ENCODE data around the gene SHISA7.

The SHISA7 gene

DNA sequence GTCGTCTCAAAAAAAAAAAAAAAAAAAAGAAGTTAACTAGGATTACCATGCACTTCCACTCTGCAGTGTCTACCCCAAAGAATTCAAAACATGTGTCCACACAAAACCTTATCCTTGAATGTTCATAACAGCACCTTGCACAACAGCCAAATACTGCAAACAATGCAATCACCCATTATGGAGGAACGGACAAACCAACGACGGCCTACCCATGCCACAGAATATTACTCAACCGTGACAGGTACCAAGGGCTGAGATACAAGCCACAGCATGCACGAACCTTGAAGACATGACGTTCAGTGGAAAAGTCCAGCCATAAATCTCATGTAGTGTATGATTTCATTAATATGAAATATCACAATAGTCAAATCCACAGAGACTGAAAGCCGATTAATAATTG is 3.0 kb upstream of the SHISA7 start:
- DNase-seq (no peak), ATAC-seq (no peak)
- no peak overlapping the region for H3K4me3 Mint-ChIP-seq
- peaks cover 20% of the 10 kb centered on the region for H3K4me1 Mint-ChIP-seq
- H3K27ac Mint-ChIP-seq = no peak overlapping the region
- no peaks in the 10 kb centered on the region for H3K9me3 Mint-ChIP-seq
- no peaks in the 10 kb centered on the region for H3K27me3 Mint-ChIP-seq

DNA sequence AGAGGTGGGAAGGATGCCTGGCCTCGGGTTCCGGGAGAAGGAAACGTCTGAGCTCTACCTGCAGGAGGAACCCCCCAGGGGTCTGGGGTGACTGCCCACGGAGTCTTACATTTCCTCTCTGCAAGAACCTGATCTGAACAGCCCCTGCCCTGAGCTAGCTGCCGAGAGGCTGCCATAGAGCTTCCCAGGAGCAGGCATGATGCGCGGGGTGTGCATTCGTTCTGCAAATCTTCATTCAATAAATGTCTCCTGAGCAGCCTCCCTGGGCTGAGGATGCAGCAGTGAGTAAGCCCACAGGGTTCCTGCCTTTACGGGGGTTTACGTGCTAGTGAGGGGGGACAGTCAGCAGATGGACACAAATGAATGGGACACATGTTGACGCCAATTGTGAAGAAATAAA is 1.5 kb upstream of the SHISA7 start:
- DNase-seq (no peak), ATAC-seq (no peak)
- Mint-ChIP-seq H3K27me3 (no peaks in the 10 kb centered on the region), H3K4me1 (peaks cover 27% of the 10 kb centered on the region), H3K4me3 (no peak overlapping the region), H3K9me3 (no peaks in the 10 kb centered on the region), H3K27ac (no peak overlapping the region)

DNA sequence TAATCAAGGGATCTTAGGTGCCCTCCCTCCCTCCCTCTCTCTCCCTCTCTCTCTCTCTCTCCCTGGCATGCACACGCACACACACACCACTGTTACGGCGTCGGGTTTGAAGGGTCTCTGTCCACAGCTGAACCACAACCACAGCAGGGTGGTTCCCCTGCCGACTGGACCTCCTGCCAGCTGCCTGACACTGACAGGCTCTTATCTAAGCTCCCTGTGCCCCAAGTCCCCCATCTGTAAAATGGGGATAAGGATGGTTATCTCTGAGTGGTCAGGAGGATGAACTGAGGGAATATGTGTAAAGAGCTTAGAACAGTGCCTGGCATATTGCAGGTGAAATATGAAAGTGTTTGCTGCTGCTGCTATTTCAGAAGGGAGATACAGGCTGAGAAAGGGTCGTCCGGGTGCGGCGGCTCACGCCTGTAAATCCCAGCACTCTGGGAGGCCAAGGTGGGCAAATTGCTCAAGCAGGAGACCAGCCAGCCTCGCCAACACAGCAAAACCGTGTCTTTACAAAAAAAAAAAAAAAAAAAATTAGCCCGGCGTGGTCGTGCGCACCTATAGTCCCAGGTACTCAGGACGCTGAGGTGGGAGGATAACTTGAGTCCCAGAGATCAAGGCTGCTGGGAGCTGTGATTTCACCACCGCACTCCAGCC is 852 bp upstream of the SHISA7 start:
- Mint-ChIP-seq H3K4me1 (peaks cover 27% of the 10 kb centered on the region), H3K27ac (peak overlapping the region in 1 of 2 donors; percentile 3), H3K4me3 (no peak overlapping the region), H3K9me3 (no peaks in the 10 kb centered on the region), H3K27me3 (no peaks in the 10 kb centered on the region)
- DNase-seq (no peak), ATAC-seq (no peak)

DNA sequence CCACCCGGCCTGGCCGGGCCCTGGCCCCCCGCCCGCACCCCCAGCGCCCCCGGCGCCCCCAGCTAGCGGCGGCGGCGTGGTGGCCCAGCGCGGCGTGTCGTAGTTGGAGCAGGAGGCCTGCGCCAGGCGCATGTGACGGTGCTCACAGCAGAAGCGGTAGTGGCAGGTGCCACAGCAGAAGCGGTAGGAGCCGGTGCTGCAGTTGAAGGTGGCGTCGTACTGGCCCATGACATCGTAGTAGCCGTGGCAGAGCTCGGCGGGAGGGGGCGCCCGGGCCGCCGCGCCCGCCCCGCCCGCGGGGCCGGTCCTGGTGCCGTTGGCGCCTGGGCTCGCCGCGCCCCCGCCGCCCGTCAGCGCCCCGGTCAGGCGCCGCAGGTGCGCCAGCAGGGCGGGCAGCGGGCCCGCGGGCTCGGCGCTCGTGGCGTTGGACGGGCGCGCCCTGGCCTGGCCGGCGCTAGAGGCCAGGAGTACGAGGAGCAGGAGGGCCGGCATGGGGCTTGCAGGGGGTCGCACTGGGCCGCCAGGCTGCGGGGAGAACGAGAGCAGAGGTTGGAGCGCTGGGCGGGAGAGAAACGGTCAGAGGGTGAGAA is 633 bp downstream of the SHISA7 start:
- no peak overlapping the region for H3K4me3 Mint-ChIP-seq
- DNase-seq (no peak), ATAC-seq (peak; percentile 39)
- no peaks in the 10 kb centered on the region for H3K9me3 Mint-ChIP-seq
- no peak overlapping the region for H3K27ac Mint-ChIP-seq
- H3K4me1 Mint-ChIP-seq = peaks cover 27% of the 10 kb centered on the region
- no peaks in the 10 kb centered on the region for H3K27me3 Mint-ChIP-seq

DNA sequence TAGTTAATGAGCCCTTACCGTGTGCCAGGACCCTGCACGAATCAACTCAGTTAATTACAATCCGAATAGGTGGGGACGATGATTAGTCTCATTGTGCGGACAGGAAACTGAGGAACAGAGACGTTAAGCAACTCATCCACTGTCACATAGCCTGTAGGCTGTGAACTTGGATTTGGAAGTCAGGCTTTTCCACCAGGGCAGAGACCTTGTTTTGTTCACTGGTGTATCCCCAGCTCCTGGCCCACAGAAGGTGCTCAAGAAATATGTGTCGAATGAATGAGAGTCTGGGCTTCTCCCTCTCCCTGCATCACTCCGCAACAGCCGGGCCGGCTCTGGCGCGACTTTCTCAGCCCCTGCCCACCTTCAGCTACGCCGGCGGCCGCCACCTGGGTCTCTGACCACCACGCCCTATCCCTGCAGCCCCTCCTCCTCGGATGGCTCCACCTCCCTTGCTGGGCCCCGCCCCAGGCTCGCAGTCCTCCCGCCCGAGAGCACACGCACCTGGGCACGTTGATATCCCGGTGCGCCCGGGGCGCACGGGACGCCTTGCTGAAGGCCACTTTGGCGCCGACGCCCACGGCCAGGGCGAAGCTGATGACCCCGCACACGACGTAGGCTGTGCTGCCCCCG is 1.3 kb downstream of the SHISA7 start:
- Mint-ChIP-seq H3K9me3 (no peaks in the 10 kb centered on the region), H3K4me3 (peak overlapping the region; percentile 50 to 51), H3K27ac (no peak overlapping the region), H3K27me3 (no peaks in the 10 kb centered on the region), H3K4me1 (peaks cover 27% of the 10 kb centered on the region)
- DNase-seq (no peak), ATAC-seq (peak; percentile 15)

DNA sequence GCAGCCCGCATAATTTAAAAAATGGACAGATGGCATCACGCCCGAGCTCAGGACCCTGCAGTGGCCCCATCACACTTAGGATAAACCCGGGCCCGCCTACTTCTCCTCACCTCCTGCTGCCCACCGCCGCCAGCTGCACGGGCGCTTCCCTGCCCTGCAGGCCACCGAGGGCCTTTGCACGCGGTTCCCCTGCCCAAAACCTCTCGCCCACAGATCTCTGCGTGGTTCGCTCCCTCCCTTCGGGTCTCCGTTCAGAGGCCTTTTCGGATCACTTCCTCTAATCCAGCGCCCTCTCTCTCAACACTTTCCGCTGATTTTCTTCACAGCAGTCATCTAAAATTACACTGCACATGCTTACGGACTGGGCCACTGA is 1.8 kb downstream of the SHISA7 start:
- Mint-ChIP-seq H3K4me1 (peaks cover 27% of the 10 kb centered on the region), H3K27ac (no peak overlapping the region), H3K4me3 (peak overlapping the region; percentile 50 to 51), H3K27me3 (no peaks in the 10 kb centered on the region), H3K9me3 (no peaks in the 10 kb centered on the region)
- ATAC-seq (no peak), DNase-seq (no peak)

DNA sequence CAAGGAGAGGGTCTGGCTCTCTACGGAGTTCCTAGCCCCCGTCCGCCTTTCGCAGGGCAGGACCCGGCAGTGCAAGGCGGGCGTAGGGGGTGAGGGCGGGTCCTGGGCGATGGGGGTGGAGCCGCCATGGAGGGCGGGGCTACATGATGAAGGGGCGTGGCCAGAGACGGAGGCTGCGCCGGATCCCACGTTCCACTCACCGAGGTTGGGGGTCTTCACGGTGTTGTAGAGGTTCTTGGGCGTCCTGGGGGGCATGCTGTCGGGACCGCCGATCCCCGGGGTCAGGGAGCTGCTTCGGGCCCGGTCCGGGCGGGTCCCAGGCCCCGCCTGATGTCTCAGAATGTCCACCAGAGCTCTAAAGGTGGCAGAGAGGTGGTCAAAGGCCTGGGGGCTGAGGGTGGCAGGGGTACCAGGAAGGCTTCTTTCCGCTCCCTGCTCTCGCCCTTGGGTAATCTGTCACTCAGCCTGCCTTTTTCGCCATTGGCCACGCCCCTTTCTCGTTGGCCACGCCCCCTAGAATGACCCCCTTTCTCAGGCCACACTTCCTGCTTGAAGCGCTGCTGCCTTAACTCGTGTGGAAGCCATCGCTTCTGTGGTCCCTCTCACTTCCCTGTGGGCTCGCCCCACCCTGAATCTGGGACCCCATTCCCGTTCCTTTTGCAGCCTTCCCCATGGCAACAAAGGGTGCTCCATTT is 2.5 kb downstream of the SHISA7 start:
- Mint-ChIP-seq H3K27ac (no peak overlapping the region), H3K4me3 (peak overlapping the region; percentile 50), H3K27me3 (no peaks in the 10 kb centered on the region), H3K9me3 (no peaks in the 10 kb centered on the region), H3K4me1 (peaks cover 27% of the 10 kb centered on the region)
- ATAC-seq = peak; percentile 41
- no peak for DNase-seq

DNA sequence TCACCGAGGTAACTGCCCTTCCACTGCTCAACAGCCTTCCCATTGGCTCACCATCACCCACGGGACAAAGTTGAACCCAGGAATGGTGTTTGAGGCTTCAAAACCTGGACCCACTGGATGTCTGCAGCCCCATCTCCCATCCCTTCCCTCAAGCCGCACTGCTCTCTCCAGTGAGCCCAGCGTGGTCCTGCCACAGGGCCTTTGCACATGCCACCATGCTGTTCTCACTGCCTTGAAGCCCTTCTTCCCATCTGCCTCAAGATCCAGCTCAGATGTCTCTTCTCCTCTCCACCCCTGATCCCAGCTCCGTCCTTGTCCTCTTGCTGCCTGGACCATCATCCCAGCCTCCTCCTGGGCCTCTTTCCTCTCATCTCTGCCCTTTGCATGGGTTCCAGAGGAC is 4.0 kb downstream of the SHISA7 start:
- H3K27ac Mint-ChIP-seq = peak overlapping the region in 1 of 2 donors; percentile 30
- DNase-seq (no peak), ATAC-seq (no peak)
- no peaks in the 10 kb centered on the region for H3K27me3 Mint-ChIP-seq
- H3K4me1 Mint-ChIP-seq = peaks cover 27% of the 10 kb centered on the region
- no peaks in the 10 kb centered on the region for H3K9me3 Mint-ChIP-seq
- no peak overlapping the region for H3K4me3 Mint-ChIP-seq

DNA sequence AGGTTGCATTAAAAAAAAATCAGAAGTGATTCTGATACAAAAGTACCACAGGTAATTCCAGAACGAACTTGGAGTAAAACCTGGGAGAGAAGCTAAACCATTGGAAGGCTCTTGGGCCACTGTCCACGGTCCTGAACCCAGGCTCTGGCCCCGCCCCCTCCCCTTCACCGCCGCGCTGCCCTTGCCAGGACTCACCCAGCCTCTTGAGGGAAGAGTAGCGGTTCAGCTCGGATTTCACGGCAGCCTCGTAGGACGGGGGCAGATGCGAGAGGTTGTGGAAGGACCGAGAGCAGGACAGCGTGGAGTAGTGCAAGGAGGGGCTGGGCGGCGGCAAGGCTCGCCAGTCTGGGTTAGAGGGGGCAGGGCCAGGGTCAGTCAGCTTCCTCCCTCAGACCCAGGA is 5.7 kb downstream of the SHISA7 start:
- DNase-seq (no peak), ATAC-seq (no peak)
- Mint-ChIP-seq H3K27me3 (peaks cover 6% of the 10 kb centered on the region), H3K4me3 (no peak overlapping the region), H3K4me1 (peaks cover 21% of the 10 kb centered on the region), H3K9me3 (no peaks in the 10 kb centered on the region), H3K27ac (no peak overlapping the region)

DNA sequence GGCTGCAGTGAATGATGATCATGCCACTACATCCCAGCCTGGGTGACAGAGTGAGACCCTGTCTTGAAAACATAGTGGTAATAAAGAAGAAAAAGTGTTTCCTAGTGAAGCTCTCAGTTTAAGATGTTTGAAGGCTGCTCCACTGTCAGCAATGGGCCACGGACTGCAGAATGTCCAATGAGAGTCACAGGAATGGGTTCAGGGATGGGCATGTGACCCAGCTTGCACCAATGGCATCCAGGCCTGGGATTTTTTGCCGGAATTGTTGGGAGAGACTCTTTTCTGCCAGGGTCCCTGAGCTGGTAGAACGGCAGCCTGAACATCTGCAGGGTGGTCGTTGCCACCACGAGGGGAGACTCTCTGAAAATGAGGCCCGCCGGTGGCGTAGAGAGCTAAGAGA is 6.3 kb downstream of the SHISA7 start:
- H3K27me3 Mint-ChIP-seq = peaks cover 12% of the 10 kb centered on the region
- no peak for DNase-seq
- H3K9me3 Mint-ChIP-seq = no peaks in the 10 kb centered on the region

DNA sequence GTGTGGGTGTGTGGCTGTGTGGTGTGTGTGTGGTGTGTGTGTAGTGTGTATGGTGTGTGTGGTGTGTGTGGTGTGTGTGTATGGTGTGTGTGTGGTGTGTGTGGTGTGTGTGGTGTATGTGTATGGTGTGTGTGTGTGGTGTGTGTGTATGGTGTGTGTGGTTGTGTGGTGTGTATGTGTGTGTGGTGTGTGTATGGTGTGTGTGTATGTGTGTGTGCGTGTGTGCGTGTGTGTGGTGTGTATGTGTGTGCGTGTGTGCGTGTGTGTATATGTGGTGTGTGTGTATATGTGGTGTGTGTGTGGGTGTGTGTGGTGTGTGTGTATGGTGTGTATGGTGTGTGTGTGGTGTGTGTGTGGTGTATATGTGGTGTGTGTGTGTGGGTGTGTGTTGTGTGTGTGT is 8.1 kb downstream of the SHISA7 start:
- Mint-ChIP-seq H3K9me3 (peaks cover 0 to 10% of the 10 kb centered on the region in 2 donors), H3K4me1 (peaks cover 1% of the 10 kb centered on the region), H3K4me3 (no peak overlapping the region), H3K27me3 (peaks cover 30% of the 10 kb centered on the region), H3K27ac (no peak overlapping the region)
- ATAC-seq (no peak), DNase-seq (no peak)

More for the DNA sequence above, 6.3 kb downstream of the SHISA7 start:
- Mint-ChIP-seq H3K27ac (no peak overlapping the region), H3K4me1 (peaks cover 20% of the 10 kb centered on the region), H3K4me3 (no peak overlapping the region)
- ATAC-seq = no peak

DNA sequence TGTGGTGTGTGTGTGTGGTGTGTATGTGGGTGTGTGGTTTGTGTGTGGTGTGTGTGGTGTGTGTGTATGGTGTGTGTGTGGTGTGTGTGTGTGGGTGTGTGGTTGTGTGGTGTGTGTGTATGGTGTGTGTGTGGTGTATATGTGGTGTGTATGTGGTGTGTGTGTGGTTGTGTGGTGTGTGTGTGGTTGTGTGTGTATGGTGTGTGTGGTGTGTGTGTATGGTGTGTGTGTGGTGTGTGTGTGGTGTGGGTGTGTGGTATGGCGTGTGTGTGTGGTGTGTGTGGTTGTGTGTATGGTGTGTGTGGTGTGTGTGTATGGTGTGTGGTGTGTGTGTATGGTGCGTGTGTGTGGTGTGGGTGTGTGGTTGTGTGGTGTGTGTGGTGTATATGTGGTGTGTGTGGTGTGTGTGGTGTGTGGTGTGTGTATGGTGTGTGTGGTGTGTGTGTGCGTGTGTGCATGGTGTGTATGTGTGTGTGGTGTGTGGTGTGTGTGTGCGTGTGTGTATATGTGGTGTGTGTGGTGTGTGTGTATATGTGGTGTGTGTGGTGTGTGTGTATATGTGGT is 8.7 kb downstream of the SHISA7 start:
- DNase-seq (no peak), ATAC-seq (no peak)
- H3K27ac Mint-ChIP-seq = no peak overlapping the region
- no peak overlapping the region for H3K4me3 Mint-ChIP-seq
- H3K4me1 Mint-ChIP-seq = peaks cover 6% of the 10 kb centered on the region
- peaks cover 0 to 14% of the 10 kb centered on the region in 2 donors for H3K9me3 Mint-ChIP-seq
- peaks cover 36% of the 10 kb centered on the region for H3K27me3 Mint-ChIP-seq

DNA sequence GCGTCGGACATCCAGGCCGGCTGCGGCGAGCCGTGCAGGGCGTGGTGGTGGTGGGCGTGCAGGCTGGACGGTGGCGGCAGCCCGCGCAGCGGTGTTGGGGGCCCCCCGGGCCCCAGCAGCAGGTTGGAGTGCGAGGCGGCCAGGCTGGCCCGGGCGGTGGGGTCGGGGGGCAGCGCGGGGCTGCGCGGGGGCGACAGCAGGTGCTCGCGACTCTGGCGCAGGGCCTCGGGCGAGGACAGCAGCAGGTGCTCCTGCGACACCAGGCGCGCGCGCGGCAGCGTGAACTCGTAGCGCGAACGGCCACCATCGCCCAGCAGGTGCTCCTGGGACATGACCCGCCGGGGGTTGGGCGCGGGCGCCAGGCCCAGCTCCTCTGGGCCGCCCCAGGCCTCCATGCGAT is 9.8 kb downstream of the SHISA7 start:
- H3K4me3 Mint-ChIP-seq = no peak overlapping the region
- peaks cover 17% of the 10 kb centered on the region for H3K4me1 Mint-ChIP-seq

DNA sequence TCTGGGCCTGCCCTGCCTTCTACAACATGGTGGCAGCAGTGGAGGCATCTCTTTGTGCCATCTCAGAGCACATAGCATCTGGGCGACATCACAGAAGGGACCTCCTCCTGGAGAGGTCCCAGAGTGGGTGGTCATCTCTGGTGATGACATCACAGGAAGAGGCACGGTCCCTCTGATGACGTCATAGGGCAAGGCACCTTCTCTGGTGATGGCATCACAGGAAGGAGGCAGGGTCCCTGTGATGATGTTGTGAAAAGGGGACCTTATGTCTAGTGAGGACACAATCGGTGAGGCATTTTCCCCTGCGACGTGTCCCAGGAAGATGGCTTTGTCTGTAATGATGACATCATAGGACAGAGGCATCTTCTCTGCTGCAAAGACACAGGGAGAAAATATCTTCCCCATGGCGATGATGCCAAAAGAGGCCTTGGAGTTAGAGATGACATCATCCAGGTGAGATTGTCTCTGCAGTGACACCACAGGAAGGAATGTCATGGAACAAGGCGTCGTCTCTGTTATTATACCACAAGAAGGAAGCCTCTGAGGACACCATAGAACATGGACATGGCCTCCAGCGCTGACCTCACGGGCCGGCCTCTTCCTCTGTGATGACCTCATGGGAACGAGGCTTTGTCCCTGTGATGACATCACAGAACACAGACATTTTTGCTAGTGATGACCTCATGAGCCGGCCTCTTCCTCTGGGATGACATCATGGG is 10.7 kb downstream of the SHISA7 start:
- DNase-seq (no peak), ATAC-seq (no peak)
- Mint-ChIP-seq H3K27ac (no peak overlapping the region), H3K4me1 (peaks cover 18% of the 10 kb centered on the region), H3K27me3 (peaks cover 51% of the 10 kb centered on the region), H3K9me3 (peaks cover 0 to 14% of the 10 kb centered on the region in 2 donors), H3K4me3 (no peak overlapping the region)

More for the DNA sequence above, 9.8 kb downstream of the SHISA7 start:
- Mint-ChIP-seq H3K9me3 (peaks cover 0 to 14% of the 10 kb centered on the region in 2 donors), H3K27ac (no peak overlapping the region), H3K27me3 (peaks cover 47% of the 10 kb centered on the region)
- ATAC-seq (peak; percentile 24), DNase-seq (no peak)

DNA sequence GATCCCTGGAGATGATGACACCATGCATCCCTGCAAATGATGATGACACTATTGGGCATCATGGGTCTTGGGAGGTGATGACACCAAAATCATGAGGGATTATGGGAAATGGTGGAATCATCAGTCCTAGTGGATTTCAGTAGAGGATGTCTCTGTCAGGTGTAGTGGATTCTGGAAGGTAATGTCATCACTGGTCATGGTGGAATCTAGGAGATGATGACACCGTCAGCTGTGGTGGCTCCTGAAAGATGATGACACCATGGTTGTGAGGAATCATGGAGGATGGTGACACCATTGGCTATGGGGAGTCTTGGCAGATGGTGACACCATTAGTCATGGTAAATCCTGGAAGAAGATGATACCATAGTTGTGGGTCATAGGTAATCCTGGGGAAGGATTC is 11.9 kb downstream of the SHISA7 start:
- H3K27ac Mint-ChIP-seq = no peak overlapping the region
- peaks cover 0 to 14% of the 10 kb centered on the region in 2 donors for H3K9me3 Mint-ChIP-seq
- ATAC-seq (no peak), DNase-seq (no peak)
- peaks cover 18% of the 10 kb centered on the region for H3K4me1 Mint-ChIP-seq
- no peak overlapping the region for H3K4me3 Mint-ChIP-seq
- peaks cover 57% of the 10 kb centered on the region for H3K27me3 Mint-ChIP-seq

Measured in stimulated activated naive CD8-positive, alpha-beta T cell treated with anti-CD3 and anti-CD28 coated beads, Interleukin-15, amount 100 ng/mL, for 72 hours (primary cell).